IMR-90 (cell line): ENCODE data around the gene TPI1. TPM values are rescaled to one million over a fixed set of nuclear protein-coding genes. Genes with fewer than 3 reads are reported as not detected.

ENCODE experiments used
- ATAC-seq: fragments of 200-7000 bp; cut with Tn5 transposase; 2 replicates; pipeline ENCODE4 v1.9.1; 2020; ENCODE audit warnings: low read depth, mild to moderate bottlenecking, moderate library complexity
- BruUV-seq: library from RNA; stranded (reverse); fragments of 400-500 nt; replicated peaks from 2 replicates; lab custom pipeline; 2021; lab: Mats Ljungman, UMichigan
- CTCF ChIA-PET: fragments of 300-600 bp; formaldehyde crosslinking; extraction: SDS; loops from one replicate; lab custom pipeline; 2021; ENCODE audit warnings: antibody characterized with exemption; lab: Yijun Ruan, JAX
- POLR2A ChIA-PET: fragments of 300-600 bp; sonication (Branson Sonifier 250); formaldehyde crosslinking; loops from one replicate; lab custom pipeline; 2022; ENCODE audit warnings: antibody characterized with exemption; ENCODE audit not compliant: unreplicated experiment; lab: Charles Lee
- DNase-seq: peaks from one replicate; pipeline ENCODE4 v3.0.0; 2013
- H2AFZ ChIP-seq: replicated peaks from 2 replicates; pipeline ENCODE3; 2013; ENCODE audit warnings: low read length, mild to moderate bottlenecking; ENCODE audit not compliant: poor library complexity
- H2AK5ac ChIP-seq: 2 replicates; pipeline ENCODE4 v1.6.1; 2013; ENCODE audit warnings: low read depth, low read length, inconsistent platforms
- H2AK9ac ChIP-seq: replicated peaks from 2 replicates; pipeline ENCODE3; 2013; ENCODE audit warnings: mild to moderate bottlenecking, low read depth, low read length, moderate library complexity; ENCODE audit not compliant: poor library complexity
- H2BK120ac ChIP-seq: 2 replicates; pipeline ENCODE4 v1.6.1; 2013; ENCODE audit warnings: low read depth, low read length, inconsistent platforms
- H2BK15ac ChIP-seq: 3 replicates; pipeline ENCODE4 v1.6.1; 2013; ENCODE audit warnings: low read depth, low read length, inconsistent platforms
- H2BK20ac ChIP-seq: 2 replicates; pipeline ENCODE4 v1.6.1; 2013; ENCODE audit warnings: low read depth, mild to moderate bottlenecking, inconsistent platforms, low read length, moderate library complexity
- H2BK5ac ChIP-seq: 2 replicates; pipeline ENCODE4 v1.6.1; 2013; ENCODE audit warnings: mild to moderate bottlenecking, low read depth, low read length, inconsistent platforms; ENCODE audit not compliant: poor library complexity, severe bottlenecking
- H3K14ac ChIP-seq: replicated peaks from 2 replicates; pipeline ENCODE4 v1.6.1; 2013; ENCODE audit warnings: low read depth, low read length, inconsistent platforms
- H3K18ac ChIP-seq: 2 replicates; pipeline ENCODE4 v1.6.1; 2013; ENCODE audit warnings: low read depth, low read length, control low read depth
- H3K23ac ChIP-seq: 2 replicates; pipeline ENCODE4 v1.6.1; 2013; ENCODE audit warnings: low read depth, low read length, inconsistent platforms
- H3K27ac ChIP-seq: 2 replicates; pipeline ENCODE4 v1.5.1; 2013; ENCODE audit warnings: mild to moderate bottlenecking, control low read depth, low read length; ENCODE audit not compliant: insufficient read depth
- H3K27me3 ChIP-seq: 2 replicates; pipeline ENCODE4 v1.6.1; 2013; ENCODE audit warnings: low read length; ENCODE audit not compliant: control insufficient read depth, insufficient read depth
- H3K36me3 ChIP-seq: 2 replicates; pipeline ENCODE4 v1.6.1; 2013; ENCODE audit warnings: low read length, mixed read lengths; ENCODE audit not compliant: control insufficient read depth, insufficient read depth
- H3K4ac ChIP-seq: 2 replicates; pipeline ENCODE4 v1.6.1; 2013; ENCODE audit warnings: low read depth, low read length, inconsistent platforms
- H3K4me1 ChIP-seq: 2 replicates; pipeline ENCODE4 v1.6.1; 2013; ENCODE audit warnings: low read length, mixed read lengths; ENCODE audit not compliant: control insufficient read depth, insufficient read depth
- H3K4me2 ChIP-seq: 2 replicates; pipeline ENCODE4 v1.6.1; 2013; ENCODE audit warnings: low read depth, mild to moderate bottlenecking, control low read depth, low read length, moderate library complexity
- H3K4me3 ChIP-seq: 2 replicates; pipeline ENCODE4 v1.5.1; 2013; ENCODE audit warnings: low read depth, mild to moderate bottlenecking, control low read depth, low read length, moderate library complexity; ENCODE audit not compliant: insufficient read depth
- H3K56ac ChIP-seq: 2 replicates; pipeline ENCODE4 v1.6.1; 2013; ENCODE audit warnings: low read length, inconsistent platforms; ENCODE audit not compliant: insufficient read depth; ENCODE audit errors: extremely low read depth
- H3K79me1 ChIP-seq, 2 experiments: 2 replicates each; pipeline ENCODE4 v1.6.1; 2013; ENCODE audit warnings: low read length in 2 of 2, inconsistent platforms in 1 of 2, low read depth in 1 of 2
- H3K9ac ChIP-seq: 2 replicates; pipeline ENCODE4 v1.6.1; 2013; ENCODE audit warnings: low read depth, low read length, control low read depth
- H3K9me1 ChIP-seq: 2 replicates; pipeline ENCODE4 v1.6.1; 2013; ENCODE audit warnings: low read length, inconsistent platforms; ENCODE audit not compliant: insufficient read depth
- H3K9me3 ChIP-seq: 2 replicates; pipeline ENCODE4 v1.6.1; 2013; ENCODE audit warnings: low read length; ENCODE audit not compliant: control insufficient read depth, insufficient read depth
- H4K20me1 ChIP-seq: 2 replicates; pipeline ENCODE4 v1.6.1; 2013; ENCODE audit warnings: low read length, inconsistent platforms; ENCODE audit not compliant: insufficient read depth
- H4K5ac ChIP-seq: 2 replicates; pipeline ENCODE4 v1.6.1; 2013; ENCODE audit warnings: mild to moderate bottlenecking, low read depth, low read length, control low read depth
- H4K8ac ChIP-seq, 2 experiments: 2 replicates each; pipeline ENCODE4 v1.6.1; 2013; ENCODE audit warnings: low read depth in 2 of 2, low read length in 2 of 2, control low read depth in 1 of 2, inconsistent platforms in 1 of 2
- H4K91ac ChIP-seq: 2 replicates; pipeline ENCODE4 v1.6.1; 2013; ENCODE audit warnings: low read depth, low read length, inconsistent platforms; ENCODE audit not compliant: insufficient read depth
- BHLHE40 ChIP-seq: fragments of 150-350 bp; IDR thresholded peaks from 2 replicates; pipeline ENCODE4 v1.6.1; 2016; ENCODE audit warnings: mild to moderate bottlenecking, low read depth, low read length
- CEBPB ChIP-seq: IDR thresholded peaks from 2 replicates; pipeline ENCODE4 v1.6.1; 2012; ENCODE audit warnings: low read depth, low read length, improper control_type of control experiment
- FOS ChIP-seq: fragments of 150-350 bp; IDR thresholded peaks from 2 replicates; pipeline ENCODE4 v1.6.1; 2016; ENCODE audit warnings: low read depth, low read length
- MAFK ChIP-seq: IDR thresholded peaks from 2 replicates; pipeline ENCODE4 v1.6.1; 2012; ENCODE audit warnings: low read depth, low read length, improper control_type of control experiment
- MAZ ChIP-seq: IDR thresholded peaks from 2 replicates; pipeline ENCODE4 v1.6.1; 2012; ENCODE audit warnings: low read depth, mild to moderate bottlenecking, low read length, improper control_type of control experiment, moderate library complexity, borderline replicate concordance
- MXI1 ChIP-seq: IDR thresholded peaks from 2 replicates; pipeline ENCODE4 v1.6.1; 2012; ENCODE audit warnings: low read depth, mild to moderate bottlenecking, low read length, moderate library complexity, borderline replicate concordance
- NFE2L2 ChIP-seq: fragments of 150-350 bp; IDR thresholded peaks from 2 replicates; pipeline ENCODE4 v1.6.1; 2016; ENCODE audit warnings: low read depth, mild to moderate bottlenecking, low read length
- POLR2A ChIP-seq: IDR thresholded peaks from 2 replicates; pipeline ENCODE4 v1.6.1; 2012; ENCODE audit warnings: mild to moderate bottlenecking, low read depth, low read length
- RAD21 ChIP-seq: IDR thresholded peaks from 2 replicates; pipeline ENCODE4 v1.6.1; 2012; ENCODE audit warnings: low read length, improper control_type of control experiment
- RCOR1 ChIP-seq: IDR thresholded peaks from 2 replicates; pipeline ENCODE4 v1.6.1; 2012; ENCODE audit warnings: mild to moderate bottlenecking, low read length, improper control_type of control experiment; ENCODE audit not compliant: insufficient replicate concordance
- RFX5 ChIP-seq: IDR thresholded peaks from 2 replicates; pipeline ENCODE4 v1.8.0; 2012; ENCODE audit warnings: low read depth, mild to moderate bottlenecking, low read length, moderate library complexity
- SMC3 ChIP-seq: fragments of 150-350 bp; IDR thresholded peaks from 2 replicates; pipeline ENCODE4 v1.6.1; 2016; ENCODE audit warnings: low read depth, mild to moderate bottlenecking, antibody characterized with exemption, low read length, moderate library complexity
- USF2 ChIP-seq: fragments of 150-350 bp; IDR thresholded peaks from 2 replicates; pipeline ENCODE4 v1.6.1; 2017; ENCODE audit warnings: mild to moderate bottlenecking, antibody characterized with exemption, low read length, low read depth
- WGBS, 2 experiments: methylation state at CpG; one replicate each; pipeline versions ENCODE4 v1.1.5 to v1.1.7; 2013; ENCODE audit warnings: missing lambda C conversion rate in 2 of 2; ENCODE audit not compliant: insufficient read length in 1 of 2; ENCODE audit errors: extremely low coverage in 2 of 2; 5-methylcytosine and 5-hydroxymethylcytosine counted together
- dilution Hi-C: fragments of 300-500 bp; cut with HindIII; formaldehyde crosslinking; loops from one replicate; pipeline ENCODE4 v1.14.3; 2018; ENCODE audit warnings: low sequenced_read_pairs; ENCODE audit not compliant: unreplicated experiment
- in situ Hi-C: fragments of 300-500 bp; cut with MboI; formaldehyde crosslinking; loops from 3 replicates; pipeline ENCODE4 v1.14.3; 2019; ENCODE audit warnings: low sequenced_read_pairs, inconsistent platforms, mixed read lengths
- intact Hi-C: fragments of 100-400 bp; cut with micrococcal nuclease; formaldehyde crosslinking; loops from 2 replicates; pipeline ENCODE4 v1.10.0; 2022
- polyA plus RNA-seq, 3 experiments: library from polyadenylated mRNA; depleted of rRNA; stranded (reverse); fragments of >200 nt; gene quantifications; 2 replicates each; pipeline ENCODE4 v1.2.3, GENCODE V29; 2012; ENCODE audit warnings: low replicate concordance in 1 of 3
- total RNA-seq: library from RNA; depleted of rRNA; stranded (reverse); fragments of >200 nt; gene quantifications from 2 replicates; pipeline ENCODE4 v1.2.3, GENCODE V29; 2012
- TF ChIP-seq, protein P1 (sequence below): conservative IDR thresholded peaks from 2 replicates; pipeline ENCODE4 v1.5.1; 2012; ENCODE audit warnings: mild to moderate bottlenecking, low read depth, low read length, improper control_type of control experiment

Gene TPI1
- total and polyA plus RNA-seq, 2 of the 4 experiments (the other 2 are of a cell fraction): 1,995 to 2,176 TPM

- DNase-seq: no peak
- H2BK15ac ChIP-seq: no peak overlapping the region
- intact Hi-C loops (no loop called here), dilution Hi-C loops (no loop called here), in situ Hi-C loops (loop anchor here (10.0 kb wide), 1 partner anchor 205 kb away; no protein-coding TSS in a partner anchor)
- no peak overlapping the region for H2AK5ac ChIP-seq
- ChIA-PET CTCF (no interaction called here), POLR2A (interaction anchor here (0.6 kb wide), 1 partner anchor 67 kb away, joined by 3 read pairs; no protein-coding TSS in a partner anchor)
- peaks cover 0 to 3% of the 10 kb centered on the region in 2 experiments; a peak in 1 of 4 replicates for H3K79me1 ChIP-seq
- no peak overlapping the region for H2BK20ac ChIP-seq
- H3K9me1 ChIP-seq: peaks cover 4% of the 10 kb centered on the region; the same call in 1 of the 2 replicates
- H3K56ac ChIP-seq: no peak overlapping the region
- peaks cover 10% of the 10 kb centered on the region; the same call in 1 of the 2 replicates for H3K4me1 ChIP-seq
- H4K20me1 ChIP-seq: no peaks in the 10 kb centered on the region
- no peak overlapping the region for H3K4ac ChIP-seq
- no peak overlapping the region for H3K14ac ChIP-seq
- no peak overlapping the region for H2AFZ ChIP-seq
- ATAC-seq: no peak
- peaks cover 2% of the 10 kb centered on the region; the same call in 1 of the 2 replicates for H3K27me3 ChIP-seq
- no peak overlapping the region for H3K4me3 ChIP-seq
- H3K4me2 ChIP-seq: no peak overlapping the region
- H3K27ac ChIP-seq: no peak overlapping the region
- H3K18ac ChIP-seq: no peak overlapping the region
- no peak overlapping the region for H3K9ac ChIP-seq
- no peak overlapping the region for H2BK120ac ChIP-seq
- no peak overlapping the region for H3K23ac ChIP-seq
- no peak overlapping the region for H4K8ac ChIP-seq
- WGBS, 2 experiments: 93% methylated on average over 3 of the region's 13 CpGs; no CpG with 5 or more reads in 1 of the 2 experiments
- TSS peak; percentile 84 for BruUV-seq
- H2AK9ac ChIP-seq: no peak overlapping the region
- peaks cover 3% of the 10 kb centered on the region for H3K36me3 ChIP-seq
- no peak overlapping the region for H2BK5ac ChIP-seq
- H4K91ac ChIP-seq: no peak overlapping the region
- H4K5ac ChIP-seq: no peak overlapping the region
- H3K9me3 ChIP-seq: no peaks in the 10 kb centered on the region
- TF ChIP-seq RAD21 (no peak), POLR2A (no peak), MAZ (no peak), NFE2L2 (no peak), FOS (no peak), RCOR1 (no peak), CEBPB (no peak), RFX5 (no peak), MAFK (no peak), SMC3 (no peak), USF2 (no peak), MXI1 (no peak), BHLHE40 (no peak)
- TF ChIP-seq, protein P1, sequence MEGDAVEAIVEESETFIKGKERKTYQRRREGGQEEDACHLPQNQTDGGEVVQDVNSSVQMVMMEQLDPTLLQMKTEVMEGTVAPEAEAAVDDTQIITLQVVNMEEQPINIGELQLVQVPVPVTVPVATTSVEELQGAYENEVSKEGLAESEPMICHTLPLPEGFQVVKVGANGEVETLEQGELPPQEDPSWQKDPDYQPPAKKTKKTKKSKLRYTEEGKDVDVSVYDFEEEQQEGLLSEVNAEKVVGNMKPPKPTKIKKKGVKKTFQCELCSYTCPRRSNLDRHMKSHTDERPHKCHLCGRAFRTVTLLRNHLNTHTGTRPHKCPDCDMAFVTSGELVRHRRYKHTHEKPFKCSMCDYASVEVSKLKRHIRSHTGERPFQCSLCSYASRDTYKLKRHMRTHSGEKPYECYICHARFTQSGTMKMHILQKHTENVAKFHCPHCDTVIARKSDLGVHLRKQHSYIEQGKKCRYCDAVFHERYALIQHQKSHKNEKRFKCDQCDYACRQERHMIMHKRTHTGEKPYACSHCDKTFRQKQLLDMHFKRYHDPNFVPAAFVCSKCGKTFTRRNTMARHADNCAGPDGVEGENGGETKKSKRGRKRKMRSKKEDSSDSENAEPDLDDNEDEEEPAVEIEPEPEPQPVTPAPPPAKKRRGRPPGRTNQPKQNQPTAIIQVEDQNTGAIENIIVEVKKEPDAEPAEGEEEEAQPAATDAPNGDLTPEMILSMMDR: no peak
These were observed 48.0 kb upstream of the TPI1 start for GRCh38 chr12:6819106-6820030.
